Muscle of leg (tissue), 11 donors: ENCODE measurements around the gene CLEC2B. TPM values are rescaled to one million over a fixed set of nuclear protein-coding genes. Genes with fewer than 3 reads are reported as not detected.

ENCODE experiments used
- DNase-seq: peaks from one replicate; pipeline ENCODE4 v3.0.0; 2013
- H3K27ac ChIP-seq: one replicate; pipeline ENCODE4 v1.5.1; 2013; ENCODE audit warnings: mild to moderate bottlenecking, low read length, control low read depth
- H3K27me3 ChIP-seq: one replicate; pipeline ENCODE4 v1.6.1; 2013; ENCODE audit warnings: low read length; ENCODE audit not compliant: control insufficient read depth, insufficient read depth
- H3K36me3 ChIP-seq: one replicate; pipeline ENCODE4 v1.6.1; 2013; ENCODE audit warnings: low read length; ENCODE audit not compliant: control insufficient read depth, insufficient read depth
- H3K4me1 ChIP-seq: one replicate; pipeline ENCODE4 v1.6.1; 2013; ENCODE audit warnings: low read length; ENCODE audit not compliant: control insufficient read depth, insufficient read depth
- H3K4me3 ChIP-seq: one replicate; pipeline ENCODE4 v1.5.1; 2013; ENCODE audit warnings: low read length, control low read depth
- H3K9me3 ChIP-seq: replicated peaks from 2 replicates; pipeline ENCODE4 v1.6.1; 2013; ENCODE audit warnings: low read depth, low read length; ENCODE audit not compliant: control insufficient read depth
- WGBS: methylation state at CpG from one replicate; pipeline ENCODE4 v1.1.5; 2013; ENCODE audit warnings: missing lambda C conversion rate; ENCODE audit not compliant: insufficient coverage; 5-methylcytosine and 5-hydroxymethylcytosine counted together
- polyA plus RNA-seq, 8 donors: library from polyadenylated mRNA; unstranded; fragments of 120-200 nt; gene quantifications; one replicate each; pipeline versions ENCODE4 v1.2.1 to v1.2.3, GENCODE V29; 2013; ENCODE audit warnings: inconsistent platforms in 1 of 8, low replicate concordance in 1 of 8; ENCODE audit not compliant: insufficient read length in 8 of 8, insufficient read depth in 1 of 8
- total RNA-seq: library from RNA; stranded (reverse); fragments of 120-200 nt; gene quantifications from one replicate; pipeline ENCODE4 v1.2.4, GENCODE V29; 2013

Gene CLEC2B
- total and polyA plus RNA-seq, 9 donors = 0.79 to 4.4 (median 1.5) TPM

GRCh38 chr12:9872162-9872561 lies 3.0 kb upstream of the CLEC2B start:
- Histone ChIP-seq H3K4me1 (peaks cover 2% of the 10 kb centered on the region), H3K4me3 (no peak overlapping the region), H3K27me3 (no peaks in the 10 kb centered on the region), H3K9me3 (no peaks in the 10 kb centered on the region), H3K36me3 (no peaks in the 10 kb centered on the region), H3K27ac (no peak overlapping the region)
- DNase-seq = peak; percentile 50
- no CpG with 5 or more reads among the region's 3 CpGs for WGBS

DNA sequence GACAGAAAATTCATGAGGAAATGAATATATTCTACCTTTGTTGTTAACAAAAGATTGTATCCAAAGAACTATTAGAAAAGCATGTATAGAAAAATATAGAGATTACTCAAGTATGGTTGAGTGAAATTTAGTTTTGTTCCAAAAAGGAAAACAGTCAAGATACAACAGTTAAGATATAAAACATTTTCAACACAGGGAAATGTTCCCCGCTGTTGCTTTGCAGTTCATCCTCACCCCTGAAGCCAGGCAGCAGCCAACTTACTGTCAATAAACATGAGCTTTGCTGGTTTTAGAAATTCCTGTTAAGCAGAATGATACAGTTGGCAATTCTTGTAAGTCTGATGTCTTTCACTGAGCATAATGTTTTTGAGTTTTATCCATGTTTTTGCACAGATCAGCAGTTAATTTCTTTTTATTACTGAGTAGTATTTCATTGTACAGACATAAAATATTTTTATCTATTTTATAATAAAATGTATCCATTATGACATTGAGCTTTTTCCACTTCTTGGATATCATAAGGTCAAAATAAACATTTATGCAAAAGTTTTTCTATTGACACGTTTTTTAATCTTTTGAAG lies 1.2 kb upstream of the CLEC2B start:
- Histone ChIP-seq H3K4me3 (no peak overlapping the region), H3K4me1 (peaks cover 2% of the 10 kb centered on the region), H3K27me3 (no peaks in the 10 kb centered on the region), H3K27ac (peak overlapping the region; percentile 62), H3K9me3 (no peaks in the 10 kb centered on the region), H3K36me3 (no peaks in the 10 kb centered on the region)
- WGBS = no CpG with 5 or more reads among the region's 2 CpGs
- peak; percentile 45 for DNase-seq

- Histone ChIP-seq H3K36me3 (no peaks in the 10 kb centered on the region), H3K4me3 (peak overlapping the region; percentile 37), H3K4me1 (peaks cover 2% of the 10 kb centered on the region), H3K27me3 (no peaks in the 10 kb centered on the region), H3K27ac (peak overlapping the region; percentile 57), H3K9me3 (no peaks in the 10 kb centered on the region)
- WGBS = no CpG with 5 or more reads among the region's 4 CpGs
- no peak for DNase-seq
Measured at GRCh38 chr12:9868951-9869306, 225 bp downstream of the CLEC2B start.

- Histone ChIP-seq H3K36me3 (no peaks in the 10 kb centered on the region), H3K27me3 (no peaks in the 10 kb centered on the region), H3K4me3 (peak overlapping the region; percentile 12), H3K27ac (peak overlapping the region; percentile 57), H3K9me3 (no peaks in the 10 kb centered on the region), H3K4me1 (peaks cover 2% of the 10 kb centered on the region)
- WGBS = no CpG with 5 or more reads among the region's 11 CpGs
- DNase-seq = peak; percentile 7
Measured at GRCh38 chr12:9868311-9868801, 798 bp downstream of the CLEC2B start.

DNA sequence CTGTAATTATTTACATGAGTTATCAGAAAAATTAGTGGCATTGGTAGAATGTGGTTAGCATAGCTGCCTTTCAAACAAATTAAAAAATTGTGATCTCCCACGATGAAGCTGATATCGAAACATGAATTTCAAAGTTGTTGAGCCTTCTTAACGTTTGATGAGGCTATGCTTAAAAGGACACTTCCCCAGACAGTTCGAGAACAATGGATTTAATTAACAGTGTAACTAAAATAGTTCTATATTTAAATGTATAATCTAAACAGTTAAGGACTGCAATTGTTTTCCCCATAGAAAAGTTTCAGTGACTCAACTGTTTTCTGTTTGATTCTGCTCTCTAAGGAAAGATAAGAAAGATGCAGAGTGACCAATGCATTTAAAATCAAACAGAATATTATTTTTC lies 1.6 kb downstream of the CLEC2B start:
- no CpG with 5 or more reads among the region's 4 CpGs for WGBS
- Histone ChIP-seq H3K9me3 (no peaks in the 10 kb centered on the region), H3K27ac (no peak overlapping the region), H3K4me1 (peaks cover 1% of the 10 kb centered on the region), H3K4me3 (no peak overlapping the region), H3K36me3 (no peaks in the 10 kb centered on the region), H3K27me3 (no peaks in the 10 kb centered on the region)
- no peak for DNase-seq

GRCh38 chr12:9866860-9867269 lies 2.3 kb downstream of the CLEC2B start:
- H3K27ac ChIP-seq = no peak overlapping the region
- no peaks in the 10 kb centered on the region for H3K36me3 ChIP-seq
- H3K4me1 ChIP-seq = no peaks in the 10 kb centered on the region
- no peaks in the 10 kb centered on the region for H3K27me3 ChIP-seq
- H3K4me3 ChIP-seq = no peak overlapping the region
- DNase-seq = no peak
- 100% methylated on average over 1 of the region's 4 CpGs for WGBS
- H3K9me3 ChIP-seq = no peaks in the 10 kb centered on the region

- H3K27me3 ChIP-seq = no peaks in the 10 kb centered on the region
- WGBS = no CpG with 5 or more reads among the region's 4 CpGs
- H3K4me3 ChIP-seq = no peak overlapping the region
- no peak overlapping the region for H3K27ac ChIP-seq
- DNase-seq = no peak
- H3K4me1 ChIP-seq = no peaks in the 10 kb centered on the region
- no peaks in the 10 kb centered on the region for H3K36me3 ChIP-seq
- H3K9me3 ChIP-seq = no peaks in the 10 kb centered on the region
Measured at GRCh38 chr12:9864913-9865675, 4.1 kb downstream of the CLEC2B start.

DNA sequence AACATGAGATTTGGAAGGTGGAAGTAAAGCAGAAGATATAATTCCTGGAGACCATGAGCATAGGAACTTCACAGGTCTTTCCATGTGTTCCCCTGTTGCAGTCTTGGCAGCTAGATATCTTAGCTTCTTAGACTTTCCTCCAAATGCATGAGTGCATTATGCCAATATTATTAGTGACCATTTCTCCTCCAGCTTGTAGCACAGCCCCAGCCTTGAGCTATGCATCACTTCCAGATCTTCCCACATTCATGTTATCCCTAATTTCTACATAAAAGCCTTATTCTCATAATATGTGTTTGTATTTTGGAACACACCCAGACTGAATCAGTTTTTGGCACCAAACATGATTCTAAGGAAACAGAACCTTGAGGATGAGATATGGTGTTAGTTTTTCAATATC lies 11.0 kb downstream of the CLEC2B start:
- H3K27me3 ChIP-seq = no peaks in the 10 kb centered on the region
- DNase-seq = no peak

DNA sequence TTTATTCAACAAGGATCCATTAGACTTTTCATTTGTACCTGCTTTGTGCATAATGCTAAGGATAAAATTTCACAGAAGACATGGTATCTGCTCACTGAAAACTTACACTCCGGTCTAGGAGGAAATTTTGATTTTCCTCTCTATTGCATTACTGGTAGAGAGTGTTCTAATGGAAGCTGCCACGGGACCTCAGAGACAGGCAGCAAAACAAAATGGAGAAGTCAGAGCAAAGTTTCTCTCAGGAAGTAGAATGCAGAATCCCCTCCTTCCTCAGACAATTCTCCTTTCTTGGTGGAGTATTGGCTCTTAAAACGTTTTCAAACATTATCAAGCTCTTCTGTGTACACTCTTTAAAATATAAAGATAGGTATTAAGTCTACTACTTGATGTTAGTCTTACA lies 12.3 kb downstream of the CLEC2B start:
- H3K9me3 ChIP-seq = no peaks in the 10 kb centered on the region
- H3K36me3 ChIP-seq = no peaks in the 10 kb centered on the region
- no peaks in the 10 kb centered on the region for H3K27me3 ChIP-seq
- WGBS = no CpG with 5 or more reads among the region's 3 CpGs
- DNase-seq = no peak
- no peaks in the 10 kb centered on the region for H3K4me1 ChIP-seq
- H3K4me3 ChIP-seq = no peak overlapping the region
- no peak overlapping the region for H3K27ac ChIP-seq

More for the DNA sequence above, 11.0 kb downstream of the CLEC2B start:
- no peaks in the 10 kb centered on the region for H3K9me3 ChIP-seq
- H3K27ac ChIP-seq = no peak overlapping the region
- H3K4me3 ChIP-seq = no peak overlapping the region
- no peaks in the 10 kb centered on the region for H3K36me3 ChIP-seq
- H3K4me1 ChIP-seq = no peaks in the 10 kb centered on the region

DNA sequence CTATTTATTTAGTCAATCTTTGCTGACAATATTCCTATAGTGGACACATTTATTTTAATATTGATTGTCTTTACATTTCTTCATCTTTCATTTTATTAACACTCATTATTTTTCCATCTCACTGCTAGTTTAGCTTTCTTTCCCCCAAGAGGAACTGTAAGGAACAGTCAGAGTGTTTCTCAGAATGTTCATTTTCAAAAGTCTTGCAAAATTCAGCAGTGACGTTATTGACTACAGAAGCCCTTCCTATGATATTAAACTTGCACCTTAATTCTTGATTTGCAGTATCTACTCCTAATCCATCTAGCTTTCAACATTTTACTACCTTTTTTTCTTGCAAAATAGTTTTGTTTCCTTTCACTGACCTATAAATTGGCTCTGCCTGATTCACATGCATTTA lies 13.0 kb downstream of the CLEC2B start:
- H3K9me3 ChIP-seq = no peaks in the 10 kb centered on the region
- H3K27me3 ChIP-seq = no peaks in the 10 kb centered on the region
- no peak overlapping the region for H3K27ac ChIP-seq
- H3K36me3 ChIP-seq = no peaks in the 10 kb centered on the region
- DNase-seq = no peak
- WGBS = no CpG with 5 or more reads among the region's 1 CpG
- no peak overlapping the region for H3K4me3 ChIP-seq
- H3K4me1 ChIP-seq = no peaks in the 10 kb centered on the region
